Stimulated activated naive CD4-positive, alpha-beta T cell treated with Interleukin-2 at 50 U/mL for 16 hours (primary cell): ENCODE results near the gene C7orf57.
"Not testable (repeated sequence)": the region's sequence is repeated elsewhere in the genome, so short reads cannot be mapped to it uniquely, and the experiment has no call there.

Source experiments
- DNase-seq: peaks from one replicate; lab custom pipeline; 2025; lab: John Stamatoyannopoulos, UW

C7orf57 gene

GRCh38 chr7:48035301-48035966 lies at the start of gene C7orf57:
TSS of gene C7orf57 (plus strand) at chr7:48035543. CDS start at chr7:48036309, 766 bp downstream.
- peak; percentile 88 for DNase-seq

- DNase-seq: no peak
Observed at GRCh38 chr7:47988496-47989386, 46.6 kb upstream of the C7orf57 start.

- not testable (repeated sequence) for DNase-seq
Observed at GRCh38 chr7:47989607-47990400, 45.5 kb upstream of the C7orf57 start.

DNA sequence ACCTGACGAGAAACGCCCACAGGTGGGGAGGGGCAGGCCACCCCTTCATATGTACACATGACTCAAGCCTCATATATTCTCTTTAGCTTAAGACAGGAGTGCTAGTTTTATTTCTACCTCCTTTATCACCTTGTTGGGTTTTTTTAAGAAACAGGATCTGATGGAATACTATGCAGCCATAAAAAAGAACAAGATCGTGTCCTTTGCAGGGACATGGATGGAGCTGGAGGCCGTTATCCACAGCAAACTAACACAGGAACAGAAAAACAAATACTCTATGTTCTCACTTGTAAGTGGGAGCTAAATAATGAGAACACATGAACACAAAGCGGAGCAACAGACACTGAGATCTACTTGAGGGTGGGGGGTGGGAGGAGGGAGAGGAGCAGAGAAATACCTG lies 44.8 kb upstream of the C7orf57 start:
- DNase-seq: no peak

DNA sequence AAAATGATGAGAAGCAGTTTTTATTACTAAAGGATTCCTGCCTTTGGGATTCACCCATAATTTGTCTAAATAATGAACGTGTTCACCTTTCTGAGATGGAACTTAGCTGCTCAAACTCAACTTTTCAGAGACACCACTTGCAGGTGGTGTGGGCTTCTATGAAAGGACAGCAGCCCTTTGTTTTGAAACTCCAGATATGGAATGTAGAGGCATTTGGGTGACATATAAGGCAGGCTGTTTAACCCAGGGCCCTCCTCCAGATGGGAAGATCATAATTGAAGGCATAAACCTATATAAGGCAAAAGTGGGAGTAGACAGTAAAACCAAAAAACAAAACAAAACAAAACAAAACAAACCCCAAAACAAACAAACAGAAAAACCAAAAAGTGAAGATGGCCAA lies 44.1 kb upstream of the C7orf57 start:
- no peak for DNase-seq

GRCh38 chr7:47991741-47992311 lies 43.5 kb upstream of the C7orf57 start:
- peak; percentile 84 for DNase-seq

GRCh38 chr7:47992446-47992845 lies 42.9 kb upstream of the C7orf57 start:
- no peak for DNase-seq

GRCh38 chr7:47999413-47999812 lies 35.9 kb upstream of the C7orf57 start:
- no peak for DNase-seq

- not testable (repeated sequence) for DNase-seq
Observed at GRCh38 chr7:48000164-48000563, 35.2 kb upstream of the C7orf57 start.

- DNase-seq: no peak
Observed at GRCh38 chr7:48004032-48004431, 31.3 kb upstream of the C7orf57 start.

DNA sequence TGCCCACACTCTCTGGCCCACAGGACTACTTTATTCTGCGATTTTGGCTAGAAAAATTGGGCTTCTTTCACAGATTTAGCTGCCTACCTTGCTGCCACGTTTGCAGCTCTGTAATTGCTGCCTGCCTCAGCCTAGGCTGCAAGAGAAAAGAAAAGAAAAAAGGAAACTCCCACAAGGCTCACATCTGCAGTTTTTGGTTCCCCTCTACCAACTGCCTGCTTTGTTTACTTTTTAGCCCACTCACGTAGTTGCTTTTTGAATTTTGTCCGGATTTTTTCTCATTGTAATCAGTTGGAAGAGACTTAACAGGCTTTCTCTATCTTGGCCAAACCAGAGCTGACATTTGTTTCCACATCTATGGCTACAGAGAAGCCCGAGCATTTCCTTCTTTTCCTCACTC lies 30.7 kb upstream of the C7orf57 start:
- DNase-seq: no peak

GRCh38 chr7:48006866-48007265 lies 28.5 kb upstream of the C7orf57 start:
- no peak for DNase-seq

GRCh38 chr7:48009257-48009656 lies 26.1 kb upstream of the C7orf57 start:
- no peak for DNase-seq

- no peak for DNase-seq
Observed at GRCh38 chr7:48009954-48010353, 25.4 kb upstream of the C7orf57 start.

DNA sequence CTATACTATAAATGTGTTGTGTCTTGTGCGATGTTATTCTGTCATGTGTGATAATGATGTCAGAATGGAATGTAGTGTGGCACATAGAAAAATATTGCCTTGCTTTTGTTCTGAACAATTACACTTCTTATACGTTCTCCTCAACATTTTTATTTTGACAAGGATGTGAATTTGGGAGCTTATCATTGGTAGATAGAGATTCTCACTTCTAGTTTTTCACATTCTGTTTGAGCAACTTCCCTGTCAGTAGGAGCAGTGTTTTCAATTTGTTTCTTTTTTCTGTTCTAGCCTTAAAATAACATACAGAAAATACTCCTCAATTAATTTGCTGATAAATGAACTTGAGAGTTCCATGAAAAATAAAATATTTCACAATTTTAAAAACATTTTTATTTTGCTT lies 24.0 kb upstream of the C7orf57 start:
- no peak for DNase-seq

GRCh38 chr7:48011951-48012350 lies 23.4 kb upstream of the C7orf57 start:
- DNase-seq: no peak

GRCh38 chr7:48016641-48017040 lies 18.7 kb upstream of the C7orf57 start:
- DNase-seq: no peak

GRCh38 chr7:48017674-48018073 lies 17.7 kb upstream of the C7orf57 start:
- no peak for DNase-seq

GRCh38 chr7:48025624-48026023 lies 9.7 kb upstream of the C7orf57 start:
- DNase-seq: no peak

GRCh38 chr7:48028938-48029337 lies 6.4 kb upstream of the C7orf57 start, which contains the start of gene SUN3:
TSS of gene SUN3 (minus strand) at chr7:48029107. CDS start at chr7:48028938, 169 bp downstream.
- no peak for DNase-seq

DNA sequence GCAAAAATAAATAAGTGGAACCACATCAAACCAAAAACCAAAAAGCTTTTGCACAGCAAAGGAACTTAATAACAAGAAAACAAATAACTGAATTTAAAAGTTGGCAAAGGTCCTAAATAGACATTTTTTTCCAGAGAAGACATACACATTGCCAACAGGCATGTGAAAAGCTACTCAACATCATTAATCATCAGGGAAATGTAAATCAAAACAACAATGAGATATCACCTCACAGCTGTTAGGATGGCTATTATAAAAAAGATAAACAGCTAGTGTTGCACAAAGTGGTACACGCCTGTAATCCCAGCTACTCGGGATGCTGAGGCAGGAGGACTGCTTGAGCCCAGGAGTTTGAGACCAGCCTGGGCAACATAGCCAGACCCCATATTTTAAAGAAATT lies 4.2 kb upstream of the C7orf57 start:
- DNase-seq: no peak

- no peak for DNase-seq
Observed at GRCh38 chr7:48033922-48034321, 1.4 kb upstream of the C7orf57 start.
